IPS DF 4.7 (cell line): ENCODE results near the gene FREM2.

ENCODE experiments used
- DNase-seq: peaks from one replicate; pipeline ENCODE4 v3.0.0-alpha.2; 2013; ENCODE audit warnings: low spot score; ENCODE audit errors: extremely low read depth

FREM2 gene, protein sequence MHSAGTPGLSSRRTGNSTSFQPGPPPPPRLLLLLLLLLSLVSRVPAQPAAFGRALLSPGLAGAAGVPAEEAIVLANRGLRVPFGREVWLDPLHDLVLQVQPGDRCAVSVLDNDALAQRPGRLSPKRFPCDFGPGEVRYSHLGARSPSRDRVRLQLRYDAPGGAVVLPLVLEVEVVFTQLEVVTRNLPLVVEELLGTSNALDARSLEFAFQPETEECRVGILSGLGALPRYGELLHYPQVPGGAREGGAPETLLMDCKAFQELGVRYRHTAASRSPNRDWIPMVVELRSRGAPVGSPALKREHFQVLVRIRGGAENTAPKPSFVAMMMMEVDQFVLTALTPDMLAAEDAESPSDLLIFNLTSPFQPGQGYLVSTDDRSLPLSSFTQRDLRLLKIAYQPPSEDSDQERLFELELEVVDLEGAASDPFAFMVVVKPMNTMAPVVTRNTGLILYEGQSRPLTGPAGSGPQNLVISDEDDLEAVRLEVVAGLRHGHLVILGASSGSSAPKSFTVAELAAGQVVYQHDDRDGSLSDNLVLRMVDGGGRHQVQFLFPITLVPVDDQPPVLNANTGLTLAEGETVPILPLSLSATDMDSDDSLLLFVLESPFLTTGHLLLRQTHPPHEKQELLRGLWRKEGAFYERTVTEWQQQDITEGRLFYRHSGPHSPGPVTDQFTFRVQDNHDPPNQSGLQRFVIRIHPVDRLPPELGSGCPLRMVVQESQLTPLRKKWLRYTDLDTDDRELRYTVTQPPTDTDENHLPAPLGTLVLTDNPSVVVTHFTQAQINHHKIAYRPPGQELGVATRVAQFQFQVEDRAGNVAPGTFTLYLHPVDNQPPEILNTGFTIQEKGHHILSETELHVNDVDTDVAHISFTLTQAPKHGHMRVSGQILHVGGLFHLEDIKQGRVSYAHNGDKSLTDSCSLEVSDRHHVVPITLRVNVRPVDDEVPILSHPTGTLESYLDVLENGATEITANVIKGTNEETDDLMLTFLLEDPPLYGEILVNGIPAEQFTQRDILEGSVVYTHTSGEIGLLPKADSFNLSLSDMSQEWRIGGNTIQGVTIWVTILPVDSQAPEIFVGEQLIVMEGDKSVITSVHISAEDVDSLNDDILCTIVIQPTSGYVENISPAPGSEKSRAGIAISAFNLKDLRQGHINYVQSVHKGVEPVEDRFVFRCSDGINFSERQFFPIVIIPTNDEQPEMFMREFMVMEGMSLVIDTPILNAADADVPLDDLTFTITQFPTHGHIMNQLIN (N-terminal part only)

GRCh38 chr13:38686577-38687245, at the start of gene FREM2:
Gene FREM2 (plus strand): TSS chr13:38687077. CDS start chr13:38687345, 268 bp downstream.
- DNase-seq, result peak; percentile 98

GRCh38 chr13:38637576-38637975, 49.3 kb upstream of the FREM2 start:
- no peak for DNase-seq

DNA sequence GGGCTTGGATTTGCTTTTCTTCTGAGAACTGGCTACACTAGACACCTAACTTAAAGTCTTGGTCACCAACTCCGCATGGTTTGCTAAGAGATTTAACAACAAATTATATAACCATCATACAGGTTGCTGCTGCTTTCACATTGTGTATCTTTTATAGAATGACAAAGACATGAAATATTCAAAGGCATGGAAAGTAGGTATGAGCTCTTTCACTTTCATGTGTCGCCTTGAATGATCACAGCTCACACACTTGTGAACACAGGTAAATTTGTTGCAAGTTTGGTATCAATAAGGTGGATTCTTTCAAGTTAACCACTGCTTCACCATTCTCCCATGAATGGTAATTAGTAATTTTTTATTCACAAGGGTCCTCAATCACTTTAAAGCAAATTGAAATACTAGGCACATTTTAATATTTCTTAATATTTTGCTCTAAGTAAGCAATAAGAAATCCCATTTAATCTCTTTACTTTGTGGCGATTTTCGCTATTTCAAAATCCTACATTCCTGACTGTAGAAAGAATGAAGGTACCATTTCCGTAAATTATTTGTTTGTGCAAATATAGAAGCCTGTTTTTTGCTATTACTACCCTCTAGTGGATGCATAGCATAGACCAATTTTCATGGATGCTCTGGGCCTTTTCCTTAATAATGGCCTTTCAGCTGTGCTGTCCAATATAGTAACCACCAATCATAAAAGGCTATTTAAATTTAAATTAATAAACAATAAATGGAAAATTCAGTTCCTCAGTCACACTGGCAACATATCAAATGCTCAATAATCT, 45.5 kb upstream of the FREM2 start:
- DNase-seq, result no peak

DNA sequence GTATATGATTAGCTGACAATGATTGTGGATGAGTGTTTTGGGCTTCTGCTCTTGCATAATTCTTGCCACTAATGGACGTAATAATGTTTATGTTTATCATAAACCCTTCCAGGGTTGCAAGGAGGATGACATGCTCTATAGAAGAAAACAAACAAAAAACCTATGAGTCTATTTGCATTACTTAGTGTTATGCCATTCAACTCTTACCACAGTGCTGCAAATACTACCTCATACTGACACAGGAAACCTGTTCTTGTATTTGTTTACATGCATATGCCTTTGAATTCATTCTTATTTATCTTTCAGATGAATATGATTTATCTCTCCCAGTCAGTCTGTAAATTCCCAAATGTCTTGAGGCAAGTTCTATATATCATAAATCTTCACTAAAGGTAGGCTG, 39.6 kb upstream of the FREM2 start:
- no peak for DNase-seq

GRCh38 chr13:38648912-38649311, 38.0 kb upstream of the FREM2 start:
- no peak for DNase-seq

- DNase-seq, result no peak
Observed at GRCh38 chr13:38656699-38657098, 30.2 kb upstream of the FREM2 start.

DNA sequence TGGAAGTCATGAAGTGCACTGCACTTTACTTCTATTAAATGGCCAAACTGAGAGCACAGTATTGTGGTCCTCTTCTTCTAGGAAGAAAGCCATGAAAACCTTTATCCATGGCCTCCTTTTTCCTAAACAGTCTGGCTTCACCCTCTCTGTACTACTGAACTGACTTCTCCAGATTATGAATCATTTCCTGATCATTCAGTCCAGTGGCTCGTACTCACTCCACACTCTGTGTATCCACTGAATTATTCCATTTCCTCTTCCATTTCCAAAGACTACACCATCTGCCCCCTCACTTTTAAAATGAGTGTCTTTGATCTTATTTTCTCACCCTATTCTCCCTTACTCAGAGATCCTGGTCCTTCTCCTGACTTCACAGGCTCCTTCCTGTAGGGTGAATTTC, 29.7 kb upstream of the FREM2 start:
- no peak for DNase-seq

- no peak for DNase-seq
Observed at GRCh38 chr13:38658906-38659305, 28.0 kb upstream of the FREM2 start.

GRCh38 chr13:38661010-38661675, 25.7 kb upstream of the FREM2 start:
- no peak for DNase-seq

DNA sequence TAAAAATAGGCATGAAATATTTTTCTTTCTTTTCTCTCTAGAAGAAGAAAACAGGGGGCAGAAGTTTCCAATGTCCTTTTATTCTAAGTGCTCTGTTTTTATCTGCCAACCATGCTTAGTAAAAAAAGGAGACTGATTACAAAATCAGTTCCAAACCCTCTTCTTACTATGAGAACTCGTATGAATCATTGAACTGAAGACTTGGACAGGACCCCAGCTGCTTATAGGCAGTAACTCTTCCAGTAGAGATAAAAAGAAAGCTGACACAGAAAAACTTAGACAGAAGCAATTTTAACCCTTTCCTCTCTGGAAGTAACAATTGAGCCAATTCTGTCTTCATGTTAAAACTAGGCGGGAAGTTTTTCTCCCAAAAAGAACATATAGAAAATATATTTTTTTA, 24.5 kb upstream of the FREM2 start:
- DNase-seq, result no peak

GRCh38 chr13:38664906-38665305, 22.0 kb upstream of the FREM2 start:
- DNase-seq, result no peak

GRCh38 chr13:38667526-38668109, 19.3 kb upstream of the FREM2 start:
- DNase-seq, result no peak

GRCh38 chr13:38669234-38669964, 17.5 kb upstream of the FREM2 start:
- DNase-seq, result no peak

DNA sequence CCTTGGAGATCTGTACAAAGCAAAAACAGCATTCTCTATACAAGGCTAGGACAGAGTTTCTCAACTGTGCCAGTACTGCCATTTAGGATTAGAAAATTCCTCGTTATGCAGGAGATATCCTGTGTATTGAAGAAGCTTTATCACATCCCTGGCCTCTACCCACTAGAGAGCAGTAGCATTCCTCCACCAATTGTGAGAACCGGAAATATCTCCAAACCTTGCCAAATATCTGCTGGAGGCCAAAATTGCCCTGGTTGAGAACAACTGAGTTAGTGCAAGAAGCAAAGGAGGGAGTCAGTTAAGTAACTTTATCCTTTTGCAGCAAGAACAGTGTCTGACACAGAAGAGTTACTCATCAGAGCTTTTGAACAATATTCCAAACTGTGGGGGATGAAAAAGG, 16.2 kb upstream of the FREM2 start:
- no peak for DNase-seq

GRCh38 chr13:38671980-38672379, 14.9 kb upstream of the FREM2 start:
- no peak for DNase-seq

DNA sequence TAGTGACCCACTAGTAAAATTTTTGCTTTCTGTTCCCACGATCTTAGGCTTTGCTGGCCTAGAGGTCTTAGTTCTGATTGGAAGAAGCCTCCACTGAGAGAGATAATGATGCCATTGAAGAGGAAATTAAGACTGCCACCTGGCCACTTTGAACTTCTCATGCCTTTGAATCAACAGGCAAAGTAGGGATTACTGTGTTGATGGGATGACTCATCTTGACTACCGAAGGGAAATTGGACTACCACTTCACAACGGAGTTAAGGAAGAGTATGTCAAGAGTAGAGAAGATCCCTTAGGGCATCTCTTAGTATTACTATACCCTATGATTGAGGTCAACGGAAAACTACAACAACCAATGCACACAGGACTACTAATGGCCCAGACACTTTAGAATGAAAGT, 12.7 kb upstream of the FREM2 start:
- no peak for DNase-seq

GRCh38 chr13:38680912-38681311, 6.0 kb upstream of the FREM2 start:
- DNase-seq, result no peak

- no peak for DNase-seq
Observed at GRCh38 chr13:38684714-38685113, 2.2 kb upstream of the FREM2 start.

- DNase-seq, result no peak
Observed at GRCh38 chr13:38685431-38685830, 1.4 kb upstream of the FREM2 start.
